ENCODE data around the gene CSPG4. TPM values are rescaled to one million over a fixed set of nuclear protein-coding genes. Genes with fewer than 3 reads are reported as not detected.

Gene CSPG4
- total and polyA plus RNA-seq, 2 of the 4 experiments (the other 2 are of a cell fraction) = 12.4 to 28.4 TPM

- DNase-seq = no peak
- H3K18ac ChIP-seq (ENCODE audit: low read depth, low read length) = no peak overlapping the region
- H2BK15ac ChIP-seq (ENCODE audit: low read depth, low read length) = no peak overlapping the region
- peaks cover 6% of the 10 kb centered on the region; the same call in 1 of the 2 replicates for H3K36me3 ChIP-seq (ENCODE audit: control insufficient read depth, insufficient read depth, low read length)
- H2AK9ac ChIP-seq (replicated peaks; ENCODE audit: low read depth, low read length, poor library complexity) = no peak overlapping the region
- TF ChIP-seq POLR2A (IDR thresholded peaks at IDR 0.05; ENCODE audit: low read depth, low read length) = no peak
- TF ChIP-seq CEBPB (IDR thresholded peaks at IDR 0.05; ENCODE audit: low read depth, low read length) = no peak
- TF ChIP-seq, protein P1, sequence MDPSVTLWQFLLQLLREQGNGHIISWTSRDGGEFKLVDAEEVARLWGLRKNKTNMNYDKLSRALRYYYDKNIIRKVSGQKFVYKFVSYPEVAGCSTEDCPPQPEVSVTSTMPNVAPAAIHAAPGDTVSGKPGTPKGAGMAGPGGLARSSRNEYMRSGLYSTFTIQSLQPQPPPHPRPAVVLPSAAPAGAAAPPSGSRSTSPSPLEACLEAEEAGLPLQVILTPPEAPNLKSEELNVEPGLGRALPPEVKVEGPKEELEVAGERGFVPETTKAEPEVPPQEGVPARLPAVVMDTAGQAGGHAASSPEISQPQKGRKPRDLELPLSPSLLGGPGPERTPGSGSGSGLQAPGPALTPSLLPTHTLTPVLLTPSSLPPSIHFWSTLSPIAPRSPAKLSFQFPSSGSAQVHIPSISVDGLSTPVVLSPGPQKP (IDR thresholded peaks at IDR 0.05; ENCODE audit: borderline replicate concordance, low read depth, low read length) = no peak
- no peak for TF ChIP-seq RFX5 (IDR thresholded peaks at IDR 0.05; ENCODE audit: low read depth, low read length)
- no peak for TF ChIP-seq RCOR1 (IDR thresholded peaks at IDR 0.05; ENCODE audit: insufficient replicate concordance, low read length)
- no peak for TF ChIP-seq RAD21 (IDR thresholded peaks at IDR 0.05; ENCODE audit: low read length)
- no peak for TF ChIP-seq SMC3 (IDR thresholded peaks at IDR 0.05; ENCODE audit: low read depth, low read length)
- TF ChIP-seq MAFK (IDR thresholded peaks at IDR 0.05; ENCODE audit: low read depth, low read length) = no peak
- no peak for TF ChIP-seq CHD1 (IDR thresholded peaks at IDR 0.05; ENCODE audit: low read depth, low read length)
- no peak for TF ChIP-seq BHLHE40 (IDR thresholded peaks at IDR 0.05; ENCODE audit: low read depth, low read length)
- no peak overlapping the region for H2BK20ac ChIP-seq (ENCODE audit: low read depth, low read length)
- no peak overlapping the region for H2AFZ ChIP-seq (replicated peaks; ENCODE audit: low read length, poor library complexity)
- H4K20me1 ChIP-seq (ENCODE audit: insufficient read depth, low read length) = peaks cover 7% of the 10 kb centered on the region
- H3K4me1 ChIP-seq (ENCODE audit: control insufficient read depth, insufficient read depth, low read length) = no peaks in the 10 kb centered on the region
- ATAC-seq (ENCODE audit: low read depth) = no peak
- H3K56ac ChIP-seq (ENCODE audit: extremely low read depth, insufficient read depth, low read length) = no peak overlapping the region
- dilution Hi-C loops (cut with HindIII; ENCODE audit: low sequenced_read_pairs, unreplicated experiment) = no loop called here
- H3K9me1 ChIP-seq (ENCODE audit: insufficient read depth, low read length) = no peaks in the 10 kb centered on the region
- H3K9ac ChIP-seq (ENCODE audit: low read depth, low read length) = no peak overlapping the region
- no peak overlapping the region for H2AK5ac ChIP-seq (ENCODE audit: low read depth, low read length)
- H2BK5ac ChIP-seq (ENCODE audit: low read depth, low read length, poor library complexity, severe bottlenecking) = no peak overlapping the region
- BruUV-seq (replicated peaks) = no TSS peak
- H4K91ac ChIP-seq (ENCODE audit: insufficient read depth, low read depth, low read length) = no peak overlapping the region
- POLR2A ChIA-PET (ENCODE audit: unreplicated experiment) = no interaction called here
- CTCF ChIA-PET = no interaction called here
- H4K8ac ChIP-seq (ENCODE audit: low read depth in 2 of 2, low read length in 2 of 2) = no peak overlapping the region
- no peak overlapping the region for H3K4ac ChIP-seq (ENCODE audit: low read depth, low read length)
- H3K27me3 ChIP-seq (ENCODE audit: control insufficient read depth, insufficient read depth, low read length) = no peaks in the 10 kb centered on the region
- no peak overlapping the region for H2BK120ac ChIP-seq (ENCODE audit: low read depth, low read length)
- H3K23ac ChIP-seq (ENCODE audit: low read depth, low read length) = no peak overlapping the region
- no peak overlapping the region for H4K5ac ChIP-seq (ENCODE audit: low read depth, low read length)
- H3K4me2 ChIP-seq (ENCODE audit: low read depth, low read length) = no peak overlapping the region
- H3K79me1 ChIP-seq (ENCODE audit: low read depth in 1 of 2, low read length in 2 of 2) = peaks cover 6 to 16% of the 10 kb centered on the region in 2 experiments; a peak in 3 of 4 replicates
- 93% methylated on average over 6 of the region's 11 CpGs; no CpG with 5 or more reads in 1 of the 2 experiments for WGBS, 2 experiments (ENCODE audit: extremely low coverage in 2 of 2, insufficient read length in 1 of 2)
- intact Hi-C loops (cut with micrococcal nuclease) = loop anchor here (5.0 kb wide), 1 partner anchor 313 kb away; the partner anchor contains the start of gene MAN2C1
- no peak overlapping the region for H3K14ac ChIP-seq (replicated peaks; ENCODE audit: low read depth, low read length)
- H3K9me3 ChIP-seq (ENCODE audit: control insufficient read depth, insufficient read depth, low read length) = no peaks in the 10 kb centered on the region
- H3K27ac ChIP-seq (ENCODE audit: insufficient read depth, low read length) = no peak overlapping the region
- in situ Hi-C loops (cut with MboI; ENCODE audit: low sequenced_read_pairs) = loop anchor here (5.0 kb wide), 1 partner anchor 43 kb away; no protein-coding TSS in a partner anchor
- H3K4me3 ChIP-seq (ENCODE audit: insufficient read depth, low read depth, low read length) = no peak overlapping the region
Observed at GRCh38 chr15:75680007-75680789, 32.5 kb downstream of the CSPG4 start.

Measured in IMR-90 (cell line).